HG02852 (cell line): ENCODE data around the gene F8A2.
"Not testable (repeated sequence)": the region's sequence is repeated elsewhere in the genome, so short reads cannot be mapped to it uniquely, and the experiment has no call there.

ENCODE experiments used
- ATAC-seq: cut with Tn5 transposase; IDR thresholded peaks from one replicate; pipeline ENCODE4 v1.9.1; 2021; ENCODE audit warnings: mild to moderate bottlenecking, moderate library complexity; ENCODE audit not compliant: unreplicated experiment

F8A2 gene

DNA sequence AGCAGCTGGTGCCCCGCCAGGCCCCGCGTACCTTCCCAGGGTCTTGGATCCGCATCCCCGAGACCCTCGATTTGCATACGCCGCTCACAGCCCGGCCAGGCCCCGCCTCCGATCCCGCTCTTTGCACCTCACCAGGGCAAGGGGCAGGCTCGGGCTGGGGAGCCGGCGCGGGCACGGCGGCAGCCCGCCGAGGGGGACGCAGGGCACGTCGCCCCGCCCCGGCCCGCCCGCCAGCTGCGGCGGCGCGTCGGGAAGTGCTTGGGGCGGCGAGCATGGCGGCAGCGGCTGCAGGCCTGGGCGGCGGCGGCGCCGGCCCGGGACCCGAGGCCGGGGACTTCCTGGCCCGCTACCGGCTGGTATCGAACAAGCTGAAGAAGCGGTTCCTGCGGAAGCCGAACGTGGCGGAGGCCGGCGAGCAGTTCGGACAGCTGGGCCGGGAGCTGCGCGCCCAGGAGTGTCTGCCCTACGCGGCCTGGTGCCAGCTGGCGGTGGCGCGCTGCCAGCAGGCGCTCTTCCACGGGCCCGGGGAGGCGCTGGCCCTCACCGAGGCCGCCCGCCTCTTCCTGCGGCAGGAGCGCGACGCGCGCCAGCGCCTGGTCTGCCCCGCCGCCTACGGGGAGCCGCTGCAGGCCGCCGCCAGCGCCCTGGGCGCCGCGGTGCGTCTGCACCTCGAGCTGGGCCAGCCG, at the start of gene F8A2:
TSS of gene F8A2 (plus strand) at position 253 of the 686 bp plus-strand sequence. CDS start at position 273, 20 bp downstream.
- peak; percentile 76 for ATAC-seq

DNA sequence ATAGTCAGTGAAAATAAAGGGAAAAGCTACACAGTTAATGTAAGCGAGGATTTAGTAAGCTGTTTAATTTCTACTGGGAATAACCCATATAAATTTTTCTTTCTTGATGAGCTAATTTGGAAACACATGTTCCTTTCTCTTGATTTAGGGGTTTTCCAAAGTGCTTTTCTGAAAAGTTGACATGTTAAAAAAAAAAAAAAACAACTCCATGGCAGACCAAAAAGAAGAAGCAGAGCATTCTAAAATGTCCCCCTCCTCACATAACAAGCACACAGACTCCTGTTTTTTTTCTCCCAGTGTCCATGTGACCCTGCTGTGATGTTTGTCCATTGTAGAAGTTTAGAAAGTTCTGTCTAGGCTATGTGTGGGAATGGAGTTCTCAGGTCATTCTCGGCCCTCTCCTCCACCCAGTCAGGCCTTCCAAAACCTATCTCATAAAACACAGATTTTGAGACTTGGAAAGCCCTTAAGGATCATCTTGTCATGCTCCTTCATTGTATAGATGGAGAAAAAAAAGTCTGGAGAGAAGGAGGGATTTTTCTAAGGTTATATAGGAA, 48.3 kb upstream of the F8A2 start:
- no peak for ATAC-seq

DNA sequence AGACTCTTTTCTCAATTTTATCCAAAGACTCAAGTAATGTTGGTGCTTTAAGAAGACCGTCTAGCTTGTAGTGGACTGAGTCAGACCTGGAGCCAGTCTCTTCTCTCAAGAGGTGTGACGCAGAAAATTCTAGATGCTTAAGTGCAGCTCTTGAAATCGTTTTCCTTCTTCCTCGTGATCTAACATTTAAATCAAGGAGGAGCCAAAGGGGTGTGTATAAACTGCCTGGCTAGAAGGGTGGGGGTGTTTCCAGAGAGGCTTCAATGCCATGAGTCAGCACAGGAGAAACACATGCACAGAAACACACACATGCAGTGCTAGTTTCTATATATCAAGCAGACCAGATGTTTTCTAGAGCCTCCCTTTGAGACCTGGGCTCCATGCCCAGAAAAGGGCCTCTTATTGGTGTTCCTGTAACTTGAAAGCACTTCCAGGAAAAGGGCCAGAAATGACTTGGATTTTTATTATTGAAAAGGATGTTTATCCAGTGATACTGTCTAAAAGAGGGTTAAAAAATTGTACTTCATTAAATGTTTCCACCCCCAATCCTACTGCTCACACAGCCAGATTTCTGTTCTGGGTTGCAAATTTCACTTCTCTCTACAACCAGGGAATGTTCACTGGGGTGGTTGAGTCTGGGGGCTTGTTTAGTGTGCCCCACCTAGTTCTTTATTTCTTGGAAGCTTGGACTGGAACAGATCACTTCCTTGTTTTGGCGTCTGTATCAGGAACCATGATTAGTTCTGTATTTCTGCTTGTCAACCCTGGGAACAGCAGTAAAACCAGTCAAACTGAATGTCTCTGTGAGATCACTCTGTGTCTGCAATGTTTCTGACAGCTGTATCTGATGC, 47.2 kb upstream of the F8A2 start, which contains the start of gene CLIC2:
TSS of gene CLIC2 (minus strand) at position 129 of the 851 bp plus-strand sequence. CDS start 187 bp downstream, outside the sequence.
- ATAC-seq = peak; percentile 72

DNA sequence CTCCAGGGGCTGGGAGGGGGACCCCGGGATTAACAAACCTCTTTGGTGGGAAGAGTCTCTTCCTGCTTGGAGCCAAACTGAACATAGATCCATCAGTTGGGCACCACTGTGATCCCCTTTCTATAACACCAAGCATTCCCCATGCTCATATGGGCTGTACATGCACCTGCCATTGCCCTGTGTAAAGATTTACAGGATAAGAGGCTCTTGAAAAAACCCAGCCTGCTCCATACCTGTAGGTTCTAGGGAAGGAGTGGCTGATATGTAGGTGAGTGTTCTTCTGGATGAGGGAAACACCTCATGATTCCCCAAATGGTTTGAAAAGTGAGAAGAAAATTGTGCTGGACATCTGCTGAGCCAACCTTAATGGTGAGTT, 46.6 kb upstream of the F8A2 start:
- not testable (repeated sequence) for ATAC-seq

DNA sequence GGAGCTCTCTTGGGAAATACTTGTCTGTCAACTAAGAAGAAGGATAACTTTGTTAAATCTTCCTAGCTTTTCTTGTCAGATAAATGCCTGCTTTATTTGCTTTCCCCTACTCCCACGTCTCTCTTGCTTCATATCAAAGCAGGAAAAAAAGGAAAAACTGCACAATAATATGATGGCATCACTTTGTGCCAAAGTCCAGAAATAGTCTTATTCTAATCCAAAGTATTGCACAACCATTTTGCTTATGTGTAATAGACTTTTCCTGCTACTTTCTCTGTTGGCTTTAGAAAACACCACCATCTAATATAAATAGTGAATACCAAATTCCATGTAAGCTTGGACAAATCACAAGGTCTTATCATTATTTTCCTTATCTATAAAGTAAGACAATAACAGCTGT, 36.2 kb upstream of the F8A2 start:
- not testable (repeated sequence) for ATAC-seq

DNA sequence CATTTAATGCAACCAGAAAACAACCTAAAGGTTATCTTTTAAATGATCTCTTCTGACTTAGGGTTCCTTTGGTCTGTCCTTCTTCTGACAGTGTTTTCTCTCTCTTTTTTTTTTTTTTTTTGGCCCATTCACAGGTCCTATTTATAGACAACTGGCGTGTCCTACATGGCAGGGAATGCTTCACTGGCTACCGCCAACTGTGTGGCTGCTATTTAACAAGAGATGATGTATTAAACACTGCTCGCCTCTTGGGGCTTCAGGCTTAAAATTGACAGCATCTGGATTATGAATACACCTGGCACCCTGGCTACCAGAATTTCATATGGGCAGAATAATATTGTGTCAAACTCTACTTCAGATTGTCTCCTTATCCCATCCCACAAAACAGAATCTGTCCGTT, 32.4 kb upstream of the F8A2 start:
- not testable (repeated sequence) for ATAC-seq

DNA sequence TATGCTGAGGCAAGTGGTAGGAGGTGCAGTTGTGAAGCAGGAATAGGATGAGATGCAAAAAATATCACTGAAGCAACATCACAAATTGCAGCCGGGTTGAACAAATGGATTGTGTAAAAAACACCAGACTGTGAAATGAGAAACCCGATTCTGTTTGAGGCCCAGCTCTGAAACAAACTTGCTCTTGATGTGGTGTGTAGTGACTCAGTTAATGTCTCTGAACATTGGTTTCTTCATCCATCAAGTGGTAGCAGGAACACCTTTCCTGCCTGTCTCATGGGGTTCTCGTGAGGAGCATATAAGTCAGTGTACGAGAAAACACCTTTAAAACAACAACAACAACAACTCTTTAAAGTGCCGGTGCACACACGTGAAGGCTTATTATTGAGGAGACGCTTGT, 18.2 kb upstream of the F8A2 start:
- not testable (repeated sequence) for ATAC-seq

DNA sequence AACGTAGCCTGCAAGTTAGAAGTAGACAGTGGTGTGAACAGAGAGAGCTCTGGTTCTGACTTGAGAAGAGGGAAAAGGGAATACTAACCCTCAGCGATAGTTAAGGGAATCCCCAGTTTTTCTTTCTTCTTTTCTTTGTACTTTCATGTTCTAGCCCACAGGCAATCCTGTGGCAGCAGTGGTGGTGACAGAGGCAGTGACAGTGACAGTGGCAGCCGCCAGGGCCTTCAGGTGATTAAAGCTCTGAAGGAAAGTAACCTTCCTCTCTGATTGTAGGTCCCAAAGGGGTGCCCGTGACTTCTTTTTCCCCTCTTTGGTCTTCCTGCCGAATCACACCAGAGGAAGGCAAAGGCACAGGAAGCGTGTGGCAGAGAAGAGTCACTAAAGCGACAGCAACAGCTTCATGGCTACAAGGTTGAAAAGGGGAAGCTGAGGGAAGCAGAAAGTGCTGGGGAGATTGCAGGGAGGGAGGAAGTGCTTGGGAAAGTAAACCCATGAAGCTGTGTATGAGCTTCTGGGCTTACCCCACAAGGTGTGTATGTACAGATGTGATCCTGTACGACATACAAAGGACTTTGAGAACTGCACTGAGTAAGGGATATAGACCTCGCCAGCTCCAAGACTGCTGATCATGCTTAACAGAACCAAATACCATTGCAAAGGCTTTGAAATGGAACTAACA, 8.0 kb upstream of the F8A2 start:
- peak; percentile 68 for ATAC-seq

DNA sequence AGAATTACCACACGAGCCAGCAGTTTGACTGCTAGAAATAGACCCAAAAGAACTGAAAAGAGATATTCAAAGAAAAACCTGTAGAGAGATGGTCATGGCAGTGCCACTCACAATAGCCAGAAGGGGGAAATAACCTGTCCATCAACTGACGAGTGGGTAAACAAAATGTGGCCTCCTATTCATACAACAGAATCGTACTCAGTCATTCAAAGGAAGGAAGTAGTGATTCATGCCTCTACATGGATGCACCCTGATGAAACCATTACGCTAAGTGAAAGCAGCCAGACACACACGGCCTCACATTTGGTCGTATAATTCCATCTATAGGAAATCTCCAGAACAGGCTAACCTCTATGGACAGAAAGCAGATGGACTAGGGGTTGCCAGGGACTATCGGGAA, 2.1 kb upstream of the F8A2 start:
- ATAC-seq = not testable (repeated sequence)

DNA sequence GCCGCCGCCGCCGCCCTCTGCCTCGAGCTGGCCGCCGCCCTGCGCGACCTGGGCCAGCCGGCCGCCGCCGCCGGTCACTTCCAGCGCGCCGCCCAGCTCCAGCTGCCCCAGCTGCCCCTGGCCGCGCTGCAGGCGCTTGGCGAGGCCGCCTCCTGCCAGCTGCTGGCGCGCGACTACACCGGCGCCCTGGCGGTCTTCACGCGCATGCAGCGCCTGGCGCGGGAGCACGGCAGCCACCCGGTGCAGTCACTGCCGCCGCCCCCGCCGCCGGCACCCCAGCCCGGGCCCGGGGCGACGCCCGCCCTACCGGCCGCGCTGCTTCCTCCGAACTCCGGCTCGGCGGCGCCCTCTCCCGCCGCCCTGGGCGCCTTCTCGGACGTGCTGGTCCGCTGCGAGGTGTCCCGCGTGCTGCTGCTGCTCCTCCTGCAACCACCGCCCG, 653 bp downstream of the F8A2 start:
- ATAC-seq = peak; percentile 53

DNA sequence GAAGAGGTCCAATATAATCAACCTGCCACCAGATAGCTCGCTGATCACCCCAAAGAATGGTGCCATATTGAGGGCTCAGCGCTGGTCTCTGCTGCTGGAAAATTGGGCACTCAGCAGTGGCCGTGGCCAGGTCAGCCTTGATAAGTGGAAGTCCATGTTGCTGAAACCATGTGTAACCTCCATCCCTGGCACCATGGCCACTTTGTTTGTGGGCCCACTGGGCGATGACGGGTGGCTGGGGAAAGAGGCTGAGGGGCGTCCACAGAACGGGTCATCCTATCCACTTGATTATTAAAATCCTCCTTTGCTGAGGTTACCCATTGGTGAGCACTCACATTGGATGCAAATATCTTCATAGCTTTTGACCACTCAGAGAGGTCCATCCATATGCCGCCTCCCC, 7.7 kb downstream of the F8A2 start:
- ATAC-seq = no peak

DNA sequence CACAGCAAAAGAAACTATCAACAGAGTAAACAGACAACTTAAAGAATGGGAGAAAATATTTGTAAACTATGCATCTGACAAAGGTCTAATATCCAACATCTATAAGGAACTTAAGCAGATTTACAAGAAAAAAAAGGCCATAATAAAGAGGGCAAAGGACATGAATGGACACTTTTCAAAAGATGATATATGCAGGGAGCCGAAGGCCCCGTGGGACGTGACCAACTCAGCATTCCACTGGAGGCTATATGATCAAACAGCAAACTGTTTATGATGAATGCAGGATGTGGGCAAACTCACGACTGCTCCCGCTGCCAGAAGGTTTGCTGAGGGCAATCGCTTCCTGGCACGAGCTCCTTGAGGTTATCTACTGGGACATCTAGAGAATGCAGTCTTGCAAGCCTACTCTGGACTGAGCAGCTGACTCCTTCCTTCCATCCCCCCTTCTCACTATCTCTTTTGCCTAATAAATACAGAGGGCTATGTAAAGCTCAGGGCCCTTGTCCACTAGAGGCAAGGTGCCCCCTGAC, 12.9 kb downstream of the F8A2 start:
- ATAC-seq = not testable (repeated sequence)

DNA sequence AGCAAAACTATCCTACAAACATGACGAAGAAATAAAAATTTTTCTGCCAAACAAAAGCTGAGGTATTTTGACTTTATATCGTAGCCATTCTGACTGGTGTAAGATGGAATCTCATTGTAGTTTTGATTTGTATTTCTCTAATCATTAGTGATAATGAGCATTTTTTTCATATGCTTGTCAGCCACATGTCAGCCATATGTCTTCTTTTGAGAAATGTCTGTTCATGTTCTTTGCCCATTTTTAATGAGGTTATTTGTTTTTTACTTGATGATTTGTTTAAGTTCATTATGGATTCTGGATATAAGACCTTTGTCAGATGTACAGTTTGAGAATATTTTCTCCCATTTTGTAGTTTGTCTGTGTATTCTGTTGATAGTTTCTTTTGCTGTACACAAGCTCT, 24.5 kb downstream of the F8A2 start:
- ATAC-seq = no peak

DNA sequence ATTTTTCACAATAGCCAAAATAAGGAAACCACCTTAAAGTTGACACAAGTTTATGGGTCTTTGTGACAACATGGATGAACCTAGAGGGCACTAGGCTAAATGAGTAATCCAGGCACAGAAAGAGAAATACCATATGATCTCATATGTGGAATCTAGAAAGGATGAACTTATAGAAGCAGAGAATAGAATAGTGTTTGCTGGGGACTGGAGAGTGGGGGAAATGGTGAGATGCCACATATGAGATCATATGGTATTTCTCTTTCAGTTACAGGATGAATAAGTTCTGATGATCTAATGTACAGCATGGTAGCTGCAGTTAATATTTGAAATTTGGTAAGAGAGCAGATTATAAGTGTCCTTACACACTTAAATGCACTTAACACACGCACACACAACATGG, 35.9 kb downstream of the F8A2 start:
- ATAC-seq = no peak
